HG03039 (cell line): Measurements from ENCODE around the gene ADAM23.
"Not testable (repeated sequence)": the region's sequence is repeated elsewhere in the genome, so short reads cannot be mapped to it uniquely, and the experiment has no call there.

Source experiments
- ATAC-seq: cut with Tn5 transposase; IDR thresholded peaks from one replicate; pipeline ENCODE4 v1.9.1; 2021; ENCODE audit warnings: mild to moderate bottlenecking, moderate library complexity; ENCODE audit not compliant: unreplicated experiment

The ADAM23 gene, protein sequence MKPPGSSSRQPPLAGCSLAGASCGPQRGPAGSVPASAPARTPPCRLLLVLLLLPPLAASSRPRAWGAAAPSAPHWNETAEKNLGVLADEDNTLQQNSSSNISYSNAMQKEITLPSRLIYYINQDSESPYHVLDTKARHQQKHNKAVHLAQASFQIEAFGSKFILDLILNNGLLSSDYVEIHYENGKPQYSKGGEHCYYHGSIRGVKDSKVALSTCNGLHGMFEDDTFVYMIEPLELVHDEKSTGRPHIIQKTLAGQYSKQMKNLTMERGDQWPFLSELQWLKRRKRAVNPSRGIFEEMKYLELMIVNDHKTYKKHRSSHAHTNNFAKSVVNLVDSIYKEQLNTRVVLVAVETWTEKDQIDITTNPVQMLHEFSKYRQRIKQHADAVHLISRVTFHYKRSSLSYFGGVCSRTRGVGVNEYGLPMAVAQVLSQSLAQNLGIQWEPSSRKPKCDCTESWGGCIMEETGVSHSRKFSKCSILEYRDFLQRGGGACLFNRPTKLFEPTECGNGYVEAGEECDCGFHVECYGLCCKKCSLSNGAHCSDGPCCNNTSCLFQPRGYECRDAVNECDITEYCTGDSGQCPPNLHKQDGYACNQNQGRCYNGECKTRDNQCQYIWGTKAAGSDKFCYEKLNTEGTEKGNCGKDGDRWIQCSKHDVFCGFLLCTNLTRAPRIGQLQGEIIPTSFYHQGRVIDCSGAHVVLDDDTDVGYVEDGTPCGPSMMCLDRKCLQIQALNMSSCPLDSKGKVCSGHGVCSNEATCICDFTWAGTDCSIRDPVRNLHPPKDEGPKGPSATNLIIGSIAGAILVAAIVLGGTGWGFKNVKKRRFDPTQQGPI

GRCh38 chr2:206442833-206443734 is at the start of gene ADAM23:
Gene ADAM23, plus strand, starts transcription at chr2:206443532. Its CDS starts 335 bp downstream, at chr2:206443867.
- ATAC-seq: peak; percentile 46

GRCh38 chr2:206396211-206396610 is 47.1 kb upstream of the ADAM23 start:
- no peak for ATAC-seq

GRCh38 chr2:206402956-206403569 is 40.3 kb upstream of the ADAM23 start:
- not testable (repeated sequence) for ATAC-seq

- ATAC-seq: peak; percentile 94
Observed at GRCh38 chr2:206408323-206409320, 34.7 kb upstream of the ADAM23 start.

- ATAC-seq: no peak
Observed at GRCh38 chr2:206410714-206411113, 32.6 kb upstream of the ADAM23 start.

DNA sequence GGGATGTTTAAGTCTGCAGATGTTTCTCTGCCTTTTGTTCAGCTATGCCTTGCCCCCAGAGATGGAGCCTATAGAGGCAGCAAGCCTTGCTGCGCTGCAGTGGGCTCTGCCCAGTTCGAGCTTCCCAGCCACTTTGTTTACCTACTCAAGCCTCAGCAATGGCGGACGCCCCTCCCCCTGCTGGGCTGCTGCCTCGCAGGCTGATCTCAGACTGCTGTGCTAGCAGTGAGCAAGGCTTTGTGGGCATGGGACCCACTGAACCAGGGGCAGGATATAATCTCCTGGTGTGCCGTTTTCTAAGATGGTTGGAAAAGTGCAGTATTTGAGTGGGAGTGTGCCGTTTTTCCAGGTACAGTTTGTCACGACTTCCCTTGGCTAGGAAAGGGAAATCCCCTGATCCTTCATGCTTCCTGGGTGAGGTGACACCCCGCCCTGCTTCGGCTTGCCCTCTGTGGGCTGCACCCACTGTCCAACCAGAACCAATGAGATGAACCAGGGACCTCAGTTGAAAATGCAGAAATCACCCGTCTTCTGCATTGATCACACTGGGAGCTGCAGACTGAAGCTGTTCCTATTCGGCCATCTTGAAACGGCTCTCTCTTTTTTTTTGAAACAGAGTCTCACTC is 27.6 kb upstream of the ADAM23 start:
- no peak for ATAC-seq

DNA sequence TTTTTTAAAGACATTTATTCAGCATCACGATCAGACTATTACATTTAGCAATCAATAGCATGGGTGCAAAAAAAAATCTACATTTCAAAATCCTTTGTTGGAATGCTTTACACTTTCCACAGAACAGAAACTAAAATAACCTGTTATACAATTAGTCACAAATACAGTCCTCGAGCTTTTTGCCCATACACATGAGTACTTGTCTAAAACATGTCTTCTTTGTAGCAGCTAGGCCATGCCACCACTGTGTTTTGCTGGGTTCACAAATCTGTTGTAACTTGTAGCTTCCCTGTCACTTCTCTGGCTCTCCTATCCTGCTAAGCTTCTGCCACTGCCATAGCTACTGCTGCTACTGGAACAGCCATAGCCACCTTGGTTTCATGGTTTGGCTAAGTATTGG is 24.4 kb upstream of the ADAM23 start:
- ATAC-seq: no peak

GRCh38 chr2:206420721-206421120 is 22.6 kb upstream of the ADAM23 start:
- no peak for ATAC-seq

- no peak for ATAC-seq
Observed at GRCh38 chr2:206422493-206422892, 20.8 kb upstream of the ADAM23 start.

GRCh38 chr2:206423147-206423546 is 20.2 kb upstream of the ADAM23 start:
- no peak for ATAC-seq

DNA sequence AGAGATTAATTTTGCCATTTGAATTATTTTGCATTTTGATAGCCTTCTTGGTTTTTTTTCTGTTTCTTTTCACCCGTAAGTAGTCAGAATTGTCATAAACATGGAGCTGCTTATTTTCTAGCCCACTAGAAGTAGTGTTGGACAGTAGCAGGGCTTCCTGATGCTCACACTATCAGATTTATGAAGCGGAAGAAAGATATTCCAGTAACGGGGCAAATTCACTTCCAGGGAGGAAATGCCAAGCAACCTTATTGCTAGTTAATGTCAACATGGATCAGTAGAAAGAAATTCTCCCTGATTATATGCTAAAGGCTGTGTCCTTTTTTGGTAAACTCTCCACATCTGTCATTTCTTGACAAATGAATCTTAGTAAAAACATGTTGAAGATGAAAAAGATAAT is 19.2 kb upstream of the ADAM23 start:
- ATAC-seq: no peak

- ATAC-seq: no peak
Observed at GRCh38 chr2:206428783-206429182, 14.5 kb upstream of the ADAM23 start.

- no peak for ATAC-seq
Observed at GRCh38 chr2:206430452-206430851, 12.9 kb upstream of the ADAM23 start.

- no peak for ATAC-seq
Observed at GRCh38 chr2:206431439-206431838, 11.9 kb upstream of the ADAM23 start.

DNA sequence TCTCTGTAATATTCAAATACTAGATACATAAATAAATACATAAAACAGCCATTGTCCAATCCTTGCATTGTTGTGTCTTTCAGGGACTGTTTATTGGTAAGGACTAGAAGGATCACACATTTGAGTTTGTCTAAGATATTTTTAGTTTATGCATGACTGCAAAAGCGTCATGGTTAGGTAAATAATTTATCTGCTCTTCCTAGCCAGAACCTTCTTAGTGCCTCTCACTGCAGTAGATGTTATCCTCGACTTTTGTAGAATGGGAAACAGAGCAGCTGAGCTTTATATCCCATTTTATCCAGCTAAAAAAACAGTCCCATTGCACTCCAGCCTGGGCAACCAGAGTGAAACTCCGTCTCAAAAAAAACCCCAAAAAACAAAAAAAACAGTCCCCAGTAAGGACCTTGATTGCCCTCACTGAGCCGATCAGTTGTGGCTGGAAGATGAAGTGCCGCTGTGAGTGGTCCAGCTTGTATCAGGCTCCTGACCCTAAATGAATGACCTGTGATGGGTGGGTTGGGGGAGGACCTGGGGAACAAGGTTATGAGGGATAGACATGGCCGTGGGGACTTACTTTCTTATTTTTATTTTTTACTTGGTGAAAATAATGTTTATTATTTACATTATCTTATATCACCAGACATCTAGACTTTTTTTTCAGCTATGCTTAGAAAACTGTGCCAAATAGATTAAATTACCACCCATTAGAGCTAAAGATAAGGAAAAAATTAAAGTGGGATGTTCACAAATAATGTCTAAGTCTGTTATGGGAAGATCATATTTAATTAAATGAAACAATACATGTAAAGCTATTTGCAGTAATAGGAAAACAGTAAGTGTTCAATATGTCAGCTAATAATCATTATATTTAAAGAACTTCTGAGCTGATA is 10.9 kb upstream of the ADAM23 start:
- no peak for ATAC-seq

GRCh38 chr2:206433190-206433589 is 10.1 kb upstream of the ADAM23 start:
- ATAC-seq: no peak

DNA sequence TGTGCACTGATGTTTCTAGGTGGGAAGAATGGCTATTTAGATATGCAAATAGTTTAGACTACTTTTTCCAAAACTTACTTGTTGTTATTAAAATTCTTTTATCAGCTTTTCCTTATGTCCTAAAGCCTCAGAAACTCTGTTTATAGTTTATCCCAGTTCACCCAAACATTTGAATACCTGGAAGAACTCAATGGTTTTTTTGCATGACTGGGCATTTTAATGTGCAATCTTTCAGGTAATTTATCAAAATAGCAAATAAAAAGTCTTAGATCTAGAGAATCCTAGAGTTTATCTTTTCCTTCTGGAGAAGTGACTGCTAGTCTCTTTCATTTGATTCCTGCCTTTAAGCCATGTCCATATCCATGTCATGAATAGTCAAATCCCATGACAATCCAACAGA is 9.6 kb upstream of the ADAM23 start:
- no peak for ATAC-seq

DNA sequence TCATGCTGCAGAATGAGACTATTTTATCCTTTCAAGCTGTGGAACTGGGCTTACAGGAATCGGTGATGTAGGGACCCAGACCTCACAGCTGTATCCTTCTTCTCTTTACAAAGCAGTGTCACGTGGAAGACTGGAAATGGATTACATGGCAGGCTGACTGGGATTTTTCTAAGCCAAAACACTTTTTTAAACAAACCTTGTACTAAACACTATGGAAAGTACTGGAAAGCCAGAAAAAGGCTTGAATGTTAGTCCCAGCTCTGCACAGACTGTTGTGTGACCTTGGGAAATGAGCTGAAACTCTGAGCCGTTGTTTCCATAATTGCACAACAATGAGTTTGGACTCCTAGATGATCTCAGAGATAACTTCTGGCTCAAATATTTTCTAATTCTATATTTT is 7.6 kb upstream of the ADAM23 start:
- ATAC-seq: no peak
